Upper lobe of left lung (tissue), 6 donors: Measurements from ENCODE around the gene RNF224. TPM values are rescaled to one million over a fixed set of nuclear protein-coding genes. Genes with fewer than 3 reads are reported as not detected.

ENCODE experiments used
- ATAC-seq, 2 donors: fragments of 200-7000 bp; cut with Tn5 transposase; one replicate each; pipeline ENCODE4 v1.9.1; 2022; ENCODE audit warnings: mild to moderate bottlenecking in 2 of 2, moderate library complexity in 2 of 2; ENCODE audit not compliant: low FRiP score in 2 of 2
- DNase-seq, 2 donors: peaks; one replicate each; pipeline ENCODE4 v3.0.0-alpha.2; 2019 to 2020
- H3K27ac ChIP-seq, 4 donors: fragments of 200-600 bp; sonication (generic); one replicate each; pipeline ENCODE4 v1.5.1; 2016 to 2019
- H3K27me3 ChIP-seq, 4 donors: fragments of 200-600 bp; sonication (generic); one replicate each; pipeline ENCODE4 v1.5.1; 2017 to 2019
- H3K36me3 ChIP-seq, 4 donors: fragments of 200-600 bp; sonication (generic); one replicate each; pipeline ENCODE4 v1.5.1; 2016 to 2019
- H3K4me1 ChIP-seq, 4 donors: fragments of 200-600 bp; sonication (generic); one replicate each; pipeline ENCODE4 v1.5.1; 2018 to 2019
- H3K4me3 ChIP-seq, 4 donors: fragments of 200-600 bp; sonication (generic); one replicate each; pipeline ENCODE4 v1.5.1; 2017 to 2019; ENCODE audit warnings: mild to moderate bottlenecking in 2 of 4, moderate library complexity in 1 of 4
- H3K9me3 ChIP-seq, 4 donors: fragments of 200-600 bp; sonication (generic); one replicate each; pipeline ENCODE4 v1.5.1; 2018 to 2019
- CTCF ChIP-seq, 6 experiments: fragments of 450-650 bp in 4 of 6; fragments of 200-600 bp in 2 of 6; sonication (generic) in 2 of 6; IDR thresholded peaks; one replicate each; pipeline ENCODE4 v1.5.1; 2016 to 2019; ENCODE audit warnings: antibody characterized with exemption in 6 of 6
- EP300 ChIP-seq, 4 donors: sonication (generic); formaldehyde crosslinking; IDR thresholded peaks; one replicate each; pipeline ENCODE4 v1.5.1; 2017; ENCODE audit warnings: antibody characterized with exemption in 4 of 4, control low read depth in 2 of 4
- POLR2A ChIP-seq, 4 donors: fragments of 450-650 bp; IDR thresholded peaks; one replicate each; pipeline ENCODE4 v1.5.1; 2016 to 2017; ENCODE audit warnings: antibody characterized with exemption in 4 of 4, mild to moderate bottlenecking in 2 of 4
- POLR2AphosphoS5 ChIP-seq, 2 donors: sonication (generic); formaldehyde crosslinking; IDR thresholded peaks; one replicate each; pipeline ENCODE4 v1.5.1; 2017; ENCODE audit warnings: antibody characterized with exemption in 2 of 2
- WGBS, 2 donors: methylation state at CpG; one replicate each; pipeline ENCODE4 v1.1.5; 2017 to 2018; 5-methylcytosine and 5-hydroxymethylcytosine counted together
- total RNA-seq, 6 donors: library from RNA; depleted of rRNA in 4 of 6; stranded (reverse); fragments of >200 nt in 4 of 6; gene quantifications; one replicate each; pipeline versions ENCODE4 v1.1.0 to v1.2.1, GENCODE V29; 2016 to 2021
- donor health status: DM: no; HTN: no; CAD: no; lungs with moderate emphysema.
- donor health status: DM: no; HTN: yes; CAD: no; lungs with severe emphysema.

RNF224 gene
- total RNA-seq, 6 donors from 2014 or later: 0.46 to 0.59 (median 0.57) TPM; not detected in 3

- ATAC-seq (no peak), DNase-seq (no peak)
- WGBS, 2 donors: 74 to 76% methylated on average over 7 of the region's 7 CpGs
- Histone ChIP-seq H3K36me3 (peaks cover 0 to 21% (median 9%) of the 10 kb centered on the region in 4 donors), H3K27ac (no peak overlapping the region), H3K27me3 (no peaks in the 10 kb centered on the region), H3K9me3 (no peaks in the 10 kb centered on the region), H3K4me1 (peaks cover 25 to 56% (median 40%) of the 10 kb centered on the region in 4 donors), H3K4me3 (peak overlapping the region in 3 of 4 donors; percentile 87 to 96 (median 94))
- TF ChIP-seq CTCF (IDR thresholded peaks at IDR 0.05) (no peak), EP300 (IDR thresholded peaks at IDR 0.05) (no peak), POLR2A (IDR thresholded peaks at IDR 0.05) (no peak), POLR2AphosphoS5 (IDR thresholded peaks at IDR 0.05) (no peak)
These were observed 20.7 kb upstream of the RNF224 start for GRCh38 chr9:137206602-137207001.

GRCh38 chr9:137211532-137211931 lies 15.8 kb upstream of the RNF224 start:
- DNase-seq: peak in 1 of 2 donors; percentile 49
- ATAC-seq: no peak
- Histone ChIP-seq H3K27ac (no peak overlapping the region), H3K27me3 (no peaks in the 10 kb centered on the region), H3K36me3 (peaks cover 0 to 49% (median 17%) of the 10 kb centered on the region in 4 donors), H3K4me1 (peaks cover 4 to 12% (median 7%) of the 10 kb centered on the region in 4 donors), H3K4me3 (no peak overlapping the region), H3K9me3 (no peaks in the 10 kb centered on the region)
- TF ChIP-seq CTCF (IDR thresholded peaks at IDR 0.05): no peak
- TF ChIP-seq POLR2AphosphoS5 (IDR thresholded peaks at IDR 0.05): no peak
- no peak for TF ChIP-seq EP300 (IDR thresholded peaks at IDR 0.05)
- no peak for TF ChIP-seq POLR2A (IDR thresholded peaks at IDR 0.05)
- WGBS, 2 donors: 76 to 88% methylated on average over 13 of the region's 13 CpGs

DNA sequence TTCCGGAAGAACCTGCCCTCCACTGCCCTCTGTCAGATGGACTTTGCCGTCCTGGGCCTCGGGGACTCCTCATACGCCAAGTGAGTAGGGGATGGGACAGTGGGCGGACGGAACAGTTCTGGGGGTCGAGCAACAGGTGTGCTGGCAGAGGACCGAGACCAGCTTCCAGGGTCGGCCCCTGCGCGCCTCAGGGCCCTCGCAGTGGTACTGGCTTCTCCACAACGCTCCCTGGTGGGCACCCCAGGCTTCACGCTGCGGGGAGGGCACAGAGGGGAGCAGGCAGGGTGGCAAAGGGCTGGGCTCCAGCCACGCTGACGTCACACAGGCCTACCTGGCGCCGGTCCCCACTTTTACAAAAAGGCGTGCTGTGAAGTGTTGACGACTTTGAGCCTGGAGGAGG lies 14.8 kb upstream of the RNF224 start:
- no peaks in the 10 kb centered on the region for H3K9me3 ChIP-seq
- H3K27me3 ChIP-seq: no peaks in the 10 kb centered on the region
- peak in 1 of 2 donors; percentile 70 for DNase-seq
- no peak overlapping the region for H3K4me3 ChIP-seq
- ATAC-seq: no peak
- TF ChIP-seq POLR2A (IDR thresholded peaks at IDR 0.05) (no peak), CTCF (IDR thresholded peaks at IDR 0.05) (no peak), EP300 (IDR thresholded peaks at IDR 0.05) (no peak), POLR2AphosphoS5 (IDR thresholded peaks at IDR 0.05) (no peak)
- WGBS, 2 donors: 84 to 94% methylated on average over 7 to 20 of the region's 21 CpGs
- peaks cover 0 to 48% (median 17%) of the 10 kb centered on the region in 4 donors for H3K36me3 ChIP-seq
- peaks cover 7 to 13% (median 9%) of the 10 kb centered on the region in 4 donors for H3K4me1 ChIP-seq
- no peak overlapping the region for H3K27ac ChIP-seq

DNA sequence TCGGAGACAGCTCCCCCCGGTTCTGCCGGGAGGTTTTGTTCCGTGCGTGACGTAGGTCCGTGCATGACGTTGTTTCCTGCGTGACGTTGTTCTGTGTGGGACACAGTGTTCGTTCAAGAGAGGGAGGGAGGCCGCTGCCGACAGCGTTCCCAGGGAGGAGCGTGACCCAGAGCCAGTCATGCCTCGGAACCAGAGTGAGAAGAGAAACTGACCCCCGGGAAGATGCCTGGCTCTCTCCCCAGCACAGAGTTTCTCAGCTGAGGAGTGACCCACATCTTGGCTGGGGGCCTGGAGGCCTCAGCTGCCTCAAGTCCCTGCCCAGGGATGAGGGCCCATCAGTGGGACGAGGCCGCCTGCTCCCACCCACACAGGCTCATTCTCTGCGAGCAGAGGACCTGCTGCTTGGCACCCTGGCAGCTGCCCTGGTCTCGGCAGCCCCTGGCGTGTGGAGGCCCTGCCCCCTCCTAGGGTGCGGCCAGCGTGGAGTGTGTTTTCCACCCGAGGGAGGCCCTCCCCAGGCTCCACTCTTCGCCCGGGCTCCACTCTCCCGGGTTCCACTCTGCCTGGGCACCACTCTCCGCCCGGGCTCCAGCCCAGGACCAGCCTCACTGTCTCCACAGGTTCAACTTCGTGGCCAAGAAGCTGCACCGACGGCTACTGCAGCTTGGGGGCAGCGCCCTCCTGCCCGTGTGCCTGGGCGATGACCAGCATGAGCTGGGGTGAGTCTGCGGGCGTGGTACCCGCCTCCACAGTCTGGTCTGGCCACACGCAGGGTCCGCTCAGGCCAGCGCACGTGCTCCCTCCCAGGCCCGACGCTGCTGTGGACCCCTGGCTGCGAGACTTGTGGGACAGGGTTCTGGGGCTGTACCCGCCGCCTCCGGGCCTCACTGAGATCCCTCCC lies 13.9 kb upstream of the RNF224 start:
- no peak for TF ChIP-seq POLR2AphosphoS5 (IDR thresholded peaks at IDR 0.05)
- no peak for TF ChIP-seq EP300 (IDR thresholded peaks at IDR 0.05)
- TF ChIP-seq CTCF (IDR thresholded peaks at IDR 0.05): no peak
- no peak for TF ChIP-seq POLR2A (IDR thresholded peaks at IDR 0.05)
- H3K27ac ChIP-seq: no peak overlapping the region
- 92 to 93% methylated on average over 21 to 43 of the region's 49 CpGs for WGBS, 2 donors
- DNase-seq (peak in 1 of 2 donors; percentile 78), ATAC-seq (no peak)
- H3K36me3 ChIP-seq: peaks cover 0 to 45% (median 17%) of the 10 kb centered on the region in 4 donors
- peaks cover 16 to 19% (median 17%) of the 10 kb centered on the region in 4 donors for H3K4me1 ChIP-seq
- no peaks in the 10 kb centered on the region for H3K27me3 ChIP-seq
- no peak overlapping the region for H3K4me3 ChIP-seq
- H3K9me3 ChIP-seq: no peaks in the 10 kb centered on the region
